Neural progenitor cell (in vitro differentiated cells): ENCODE data around the gene HOXD1. TPM values are rescaled to one million over a fixed set of nuclear protein-coding genes. Genes with fewer than 3 reads are reported as not detected.

ENCODE experiments used
- DNase-seq: peaks from one replicate; pipeline ENCODE4 v3.0.0-alpha.2; 2016; ENCODE audit warnings: low spot score
- H2AFZ ChIP-seq: fragments of 200-600 bp; sonication (generic); replicated peaks from 2 replicates; pipeline ENCODE4 v1.6.1; 2016; ENCODE audit warnings: antibody characterized with exemption
- H3F3A ChIP-seq: fragments of 200-600 bp; sonication (generic); 2 replicates; pipeline ENCODE4 v1.6.1; 2016; ENCODE audit warnings: antibody characterized with exemption, low read depth
- H3K27ac ChIP-seq: fragments of 200-600 bp; sonication (generic); 2 replicates; pipeline ENCODE4 v1.5.1; 2016; ENCODE audit warnings: mild to moderate bottlenecking
- H3K27me3 ChIP-seq: fragments of 200-600 bp; sonication (generic); 2 replicates; pipeline ENCODE4 v1.6.1; 2016; ENCODE audit warnings: mild to moderate bottlenecking, moderate library complexity
- H3K36me3 ChIP-seq: fragments of 200-600 bp; sonication (generic); 2 replicates; pipeline ENCODE4 v1.5.1; 2016
- H3K4me1 ChIP-seq: fragments of 200-600 bp; sonication (generic); 2 replicates; pipeline ENCODE4 v1.6.1; 2016; ENCODE audit warnings: mixed run types
- H3K4me2 ChIP-seq: fragments of 200-600 bp; sonication (generic); 2 replicates; pipeline ENCODE4 v1.6.1; 2016
- H3K4me3 ChIP-seq: fragments of 200-600 bp; sonication (generic); 2 replicates; pipeline ENCODE4 v1.5.1; 2016
- H3K79me2 ChIP-seq: fragments of 200-600 bp; sonication (generic); 2 replicates; pipeline ENCODE4 v1.6.1; 2016; ENCODE audit warnings: low read depth
- H3K9ac ChIP-seq: fragments of 200-600 bp; sonication (generic); 2 replicates; pipeline ENCODE4 v1.6.1; 2016
- H3K9me3 ChIP-seq: fragments of 200-600 bp; sonication (generic); 2 replicates; pipeline ENCODE4 v1.5.1; 2016; ENCODE audit warnings: low read depth
- H4K20me1 ChIP-seq: fragments of 200-600 bp; sonication (generic); 2 replicates; pipeline ENCODE4 v1.6.1; 2016; ENCODE audit warnings: low read depth
- H3K27ac Mint-ChIP-seq: 3 replicates; pipeline ENCODE4 v1.8.0; 2021; ENCODE audit warnings: mixed read lengths
- H3K27me3 Mint-ChIP-seq: 2 replicates; pipeline ENCODE4 v1.8.0; 2022; ENCODE audit warnings: low read depth, mild to moderate bottlenecking, inconsistent platforms, moderate library complexity, mixed read lengths; ENCODE audit not compliant: insufficient read depth
- H3K36me3 Mint-ChIP-seq: 3 replicates; pipeline ENCODE4 v1.8.0; 2021; ENCODE audit warnings: mixed read lengths
- H3K4me1 Mint-ChIP-seq: 3 replicates; pipeline ENCODE4 v1.8.0; 2021; ENCODE audit warnings: mixed read lengths
- H3K4me3 Mint-ChIP-seq: 3 replicates; pipeline ENCODE4 v1.8.0; 2021; ENCODE audit warnings: mild to moderate bottlenecking, moderate library complexity, mixed read lengths
- H3K9me3 Mint-ChIP-seq: 3 replicates; pipeline ENCODE4 v1.8.0; 2020; ENCODE audit warnings: mixed read lengths
- EZH2 ChIP-seq: fragments of 200-600 bp; sonication (generic); IDR thresholded peaks from 2 replicates; pipeline ENCODE4 v1.6.1; 2017; ENCODE audit warnings: antibody characterized with exemption, mild to moderate bottlenecking, moderate library complexity
- EZH2phosphoT487 ChIP-seq: fragments of 200-600 bp; sonication (generic); IDR thresholded peaks from 2 replicates; pipeline ENCODE4 v1.6.1; 2017; ENCODE audit warnings: antibody characterized with exemption
- total RNA-seq: library from RNA; depleted of rRNA; stranded (reverse); fragments of >200 nt; gene quantifications from 2 replicates; pipeline ENCODE4 v1.2.3, GENCODE V29; 2015; ENCODE audit warnings: low replicate concordance
- TF ChIP-seq, protein P1 (sequence below): fragments of 200-600 bp; sonication (generic); IDR thresholded peaks from 2 replicates; pipeline ENCODE4 v1.5.1; 2017; ENCODE audit warnings: antibody characterized with exemption, mild to moderate bottlenecking

HOXD1 gene
- total RNA-seq, 1 donor from 2014 or later = not detected

DNA sequence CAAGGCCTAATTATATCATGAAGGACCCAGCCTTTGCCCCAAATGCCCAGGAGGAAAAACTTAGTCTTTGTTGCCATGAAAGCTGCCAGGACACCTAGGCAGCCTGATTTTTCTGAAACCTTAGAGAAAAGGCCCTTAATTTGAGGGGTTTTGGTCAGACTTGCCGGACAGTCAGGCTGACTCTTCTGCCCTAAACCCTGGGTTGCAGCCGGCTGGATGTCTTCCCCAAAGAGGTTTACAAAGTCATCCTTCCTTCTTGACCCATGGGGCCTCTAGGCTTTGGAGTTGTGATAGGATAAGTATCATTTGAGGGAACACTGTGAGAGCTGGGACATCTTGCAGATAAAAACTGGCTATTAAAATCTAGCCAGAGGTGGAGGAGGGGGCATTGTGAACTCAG, 2.4 kb upstream of the HOXD1 start:
- Histone ChIP-seq H4K20me1 (peaks cover 41% of the 10 kb centered on the region), H3K4me1 (no peaks in the 10 kb centered on the region), H3K36me3 (no peaks in the 10 kb centered on the region), H3K79me2 (no peaks in the 10 kb centered on the region), H2AFZ (no peak overlapping the region), H3K9me3 (no peaks in the 10 kb centered on the region), H3K4me2 (no peak overlapping the region), H3K27ac (no peak overlapping the region), H3K4me3 (no peak overlapping the region), H3K9ac (no peak overlapping the region), H3F3A (no peaks in the 10 kb centered on the region), H3K27me3 (peaks cover 100% of the 10 kb centered on the region)
- Mint-ChIP-seq H3K4me3 (no peak overlapping the region), H3K27ac (no peak overlapping the region), H3K27me3 (peaks cover 73% of the 10 kb centered on the region), H3K36me3 (no peaks in the 10 kb centered on the region), H3K9me3 (peaks cover 5% of the 10 kb centered on the region), H3K4me1 (peaks cover 6% of the 10 kb centered on the region)
- DNase-seq = no peak
- TF ChIP-seq EZH2 (no peak), EZH2phosphoT487 (no peak)
- TF ChIP-seq, protein P1, sequence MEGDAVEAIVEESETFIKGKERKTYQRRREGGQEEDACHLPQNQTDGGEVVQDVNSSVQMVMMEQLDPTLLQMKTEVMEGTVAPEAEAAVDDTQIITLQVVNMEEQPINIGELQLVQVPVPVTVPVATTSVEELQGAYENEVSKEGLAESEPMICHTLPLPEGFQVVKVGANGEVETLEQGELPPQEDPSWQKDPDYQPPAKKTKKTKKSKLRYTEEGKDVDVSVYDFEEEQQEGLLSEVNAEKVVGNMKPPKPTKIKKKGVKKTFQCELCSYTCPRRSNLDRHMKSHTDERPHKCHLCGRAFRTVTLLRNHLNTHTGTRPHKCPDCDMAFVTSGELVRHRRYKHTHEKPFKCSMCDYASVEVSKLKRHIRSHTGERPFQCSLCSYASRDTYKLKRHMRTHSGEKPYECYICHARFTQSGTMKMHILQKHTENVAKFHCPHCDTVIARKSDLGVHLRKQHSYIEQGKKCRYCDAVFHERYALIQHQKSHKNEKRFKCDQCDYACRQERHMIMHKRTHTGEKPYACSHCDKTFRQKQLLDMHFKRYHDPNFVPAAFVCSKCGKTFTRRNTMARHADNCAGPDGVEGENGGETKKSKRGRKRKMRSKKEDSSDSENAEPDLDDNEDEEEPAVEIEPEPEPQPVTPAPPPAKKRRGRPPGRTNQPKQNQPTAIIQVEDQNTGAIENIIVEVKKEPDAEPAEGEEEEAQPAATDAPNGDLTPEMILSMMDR = no peak

DNA sequence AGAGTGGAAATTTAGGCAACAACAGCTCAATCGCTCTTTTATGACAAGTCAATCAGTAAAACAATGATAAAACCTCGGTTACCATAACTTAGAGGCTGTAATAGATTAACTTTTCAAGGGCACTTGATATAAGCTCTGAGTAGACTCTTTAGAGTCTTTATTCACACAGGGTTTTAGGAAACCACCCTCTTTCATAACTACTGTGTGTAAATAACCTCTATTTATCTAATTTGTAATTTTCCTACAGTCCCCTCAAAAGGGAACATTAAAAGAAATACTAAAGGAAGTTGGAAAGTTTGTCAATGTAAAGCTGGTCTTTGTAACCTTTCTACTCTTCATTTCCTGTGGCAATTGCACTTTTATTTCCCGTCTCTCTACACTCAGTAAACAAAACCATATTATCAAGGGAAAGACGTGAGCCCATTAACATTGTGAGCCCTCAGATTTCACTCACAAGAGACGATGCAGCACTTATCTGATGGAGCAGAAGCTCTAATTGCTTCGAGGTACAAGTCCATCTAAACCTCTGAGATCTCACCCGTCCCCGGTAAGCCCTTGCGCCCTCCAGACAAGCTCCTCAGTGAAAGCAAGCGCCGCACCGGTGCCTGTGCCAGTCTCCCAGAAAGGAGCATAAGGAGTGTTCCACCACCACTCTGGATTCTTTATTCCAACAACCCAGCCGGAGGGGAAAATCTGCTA, 1.1 kb upstream of the HOXD1 start:
- no peak overlapping the region for H3K4me3 ChIP-seq
- TF ChIP-seq, protein P1 = no peak
- TF ChIP-seq EZH2 (peak; percentile 86), EZH2phosphoT487 (peak; percentile 85)
- no peak overlapping the region for H3K4me2 ChIP-seq
- H3K79me2 ChIP-seq = no peaks in the 10 kb centered on the region
- H3K9ac ChIP-seq = no peak overlapping the region
- H3K4me3 Mint-ChIP-seq = peak overlapping the region; percentile 81
- peaks cover 47% of the 10 kb centered on the region for H4K20me1 ChIP-seq
- no peaks in the 10 kb centered on the region for H3F3A ChIP-seq
- peaks cover 78% of the 10 kb centered on the region for H3K27me3 Mint-ChIP-seq
- H3K4me1 Mint-ChIP-seq = peaks cover 6% of the 10 kb centered on the region
- no peaks in the 10 kb centered on the region for H3K9me3 ChIP-seq
- DNase-seq = peak; percentile 16
- peaks cover 100% of the 10 kb centered on the region for H3K27me3 ChIP-seq
- no peaks in the 10 kb centered on the region for H3K36me3 Mint-ChIP-seq
- peaks cover 7% of the 10 kb centered on the region for H3K9me3 Mint-ChIP-seq
- H3K27ac Mint-ChIP-seq = no peak overlapping the region
- no peak overlapping the region for H3K27ac ChIP-seq
- H2AFZ ChIP-seq = no peak overlapping the region
- no peaks in the 10 kb centered on the region for H3K36me3 ChIP-seq
- H3K4me1 ChIP-seq = no peaks in the 10 kb centered on the region

DNA sequence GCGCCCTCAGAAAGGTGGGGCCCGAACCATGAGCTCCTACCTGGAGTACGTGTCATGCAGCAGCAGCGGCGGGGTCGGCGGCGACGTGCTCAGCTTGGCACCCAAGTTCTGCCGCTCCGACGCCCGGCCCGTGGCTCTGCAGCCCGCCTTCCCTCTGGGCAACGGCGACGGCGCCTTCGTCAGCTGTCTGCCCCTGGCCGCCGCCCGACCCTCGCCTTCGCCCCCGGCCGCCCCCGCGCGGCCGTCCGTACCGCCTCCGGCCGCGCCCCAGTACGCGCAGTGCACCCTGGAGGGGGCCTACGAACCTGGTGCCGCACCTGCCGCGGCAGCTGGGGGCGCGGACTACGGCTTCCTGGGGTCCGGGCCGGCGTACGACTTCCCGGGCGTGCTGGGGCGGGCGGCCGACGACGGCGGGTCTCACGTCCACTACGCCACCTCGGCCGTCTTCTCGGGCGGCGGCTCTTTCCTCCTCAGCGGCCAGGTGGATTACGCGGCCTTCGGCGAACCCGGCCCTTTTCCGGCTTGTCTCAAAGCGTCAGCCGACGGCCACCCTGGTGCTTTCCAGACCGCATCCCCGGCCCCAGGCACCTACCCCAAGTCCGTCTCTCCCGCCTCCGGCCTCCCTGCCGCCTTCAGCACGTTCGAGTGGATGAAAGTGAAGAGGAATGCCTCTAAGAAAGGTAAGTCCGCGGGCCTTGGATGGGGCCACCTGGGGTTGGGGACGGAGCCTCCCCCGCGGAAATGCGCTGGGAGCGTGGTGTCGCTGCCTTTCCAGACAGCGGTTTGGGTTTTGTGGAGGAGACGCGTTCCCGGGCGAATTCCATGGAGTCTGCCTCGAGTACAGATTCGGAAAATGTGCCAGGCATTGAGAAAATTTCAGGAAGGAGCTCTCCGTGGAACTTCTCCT, 559 bp downstream of the HOXD1 start:
- Mint-ChIP-seq H3K27ac (no peak overlapping the region), H3K4me1 (peaks cover 6% of the 10 kb centered on the region)

More for the DNA sequence above, 559 bp downstream of the HOXD1 start:
- H4K20me1 ChIP-seq = peaks cover 47% of the 10 kb centered on the region
- H3K36me3 Mint-ChIP-seq = no peaks in the 10 kb centered on the region
- no peaks in the 10 kb centered on the region for H3F3A ChIP-seq
- H3K9ac ChIP-seq = no peak overlapping the region
- H2AFZ ChIP-seq = peak overlapping the region; percentile 11
- H3K9me3 Mint-ChIP-seq = peaks cover 7% of the 10 kb centered on the region
- H3K27ac ChIP-seq = no peak overlapping the region
- no peaks in the 10 kb centered on the region for H3K9me3 ChIP-seq
- peak overlapping the region; percentile 74 for H3K4me2 ChIP-seq
- H3K4me3 ChIP-seq = peak overlapping the region; percentile 28
- H3K79me2 ChIP-seq = no peaks in the 10 kb centered on the region
- peak overlapping the region; percentile 59 for H3K4me3 Mint-ChIP-seq
- peaks cover 78% of the 10 kb centered on the region for H3K27me3 Mint-ChIP-seq
- DNase-seq = peak; percentile 39
- H3K27me3 ChIP-seq = peaks cover 100% of the 10 kb centered on the region
- peak; percentile 98 for TF ChIP-seq EZH2
- TF ChIP-seq EZH2phosphoT487 = peak; percentile 96
- TF ChIP-seq, protein P1 = no peak
- H3K36me3 ChIP-seq = no peaks in the 10 kb centered on the region
- no peaks in the 10 kb centered on the region for H3K4me1 ChIP-seq
